ENCODE results near the gene ZNF3. TPM values are rescaled to one million over a fixed set of nuclear protein-coding genes. Genes with fewer than 3 reads are reported as not detected.

Gene ZNF3
- total and polyA plus RNA-seq, 9 of the 15 experiments (the other 6 are each of a cell fraction or from before 2014, with no cell fraction given), result 30.0 to 64.9 (median 51.5) TPM

DNA sequence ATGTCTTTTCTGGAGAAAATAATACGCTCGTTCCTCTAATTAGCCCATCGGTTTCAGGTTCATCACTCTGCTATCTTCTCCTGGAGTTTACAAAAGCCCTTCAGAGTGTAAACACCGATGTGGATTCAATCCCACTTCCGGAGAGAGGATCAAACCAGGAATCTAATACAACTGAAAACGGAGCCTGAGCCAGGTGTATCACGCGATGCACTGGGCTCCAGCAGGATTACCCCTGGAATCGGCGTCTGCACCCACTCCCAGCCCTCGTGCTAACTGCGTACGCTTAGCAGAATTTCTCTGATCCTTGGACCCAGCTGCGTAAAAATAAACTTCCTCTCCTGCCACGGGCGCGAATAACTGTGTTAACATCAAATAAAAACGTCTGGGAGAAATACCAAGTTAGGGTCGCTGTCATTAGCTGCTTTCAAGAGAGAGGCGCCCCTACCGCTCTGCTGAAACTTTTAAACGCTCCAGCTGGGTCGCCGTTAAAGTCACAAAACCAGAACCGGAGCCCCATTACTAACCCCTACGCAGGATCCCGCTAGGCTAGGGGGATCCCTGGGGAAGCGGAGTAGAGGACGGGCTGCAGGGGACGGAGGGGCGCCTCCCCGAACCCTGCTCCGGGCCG is 502 bp downstream of the ZNF3 start:
- FAIRE-seq, result no peak
- Histone ChIP-seq H3K9me1 (ENCODE audit: control insufficient read depth, insufficient read depth, low read length) (peaks cover 4% of the 10 kb centered on the region), H4K20me1 (replicated peaks; ENCODE audit: control insufficient read depth, insufficient read depth, low read length) (no peaks in the 10 kb centered on the region), H3K27me3 (ENCODE audit: control insufficient read depth in 2 of 2, insufficient read depth in 2 of 2, low read length in 2 of 2) (no peaks in the 10 kb centered on the region), H3K9ac (ENCODE audit: insufficient read depth in 1 of 2, low read depth in 2 of 2, low read length in 2 of 2) (peak overlapping the region; percentile 92 to 98), H3K4me3 (peak overlapping the region; percentile 67), H3K4me2 (ENCODE audit: insufficient read depth, low read length) (peak overlapping the region; percentile 99), H3K79me2 (ENCODE audit: control insufficient read depth, insufficient read depth, low read length) (peaks cover 50% of the 10 kb centered on the region), H2AFZ (ENCODE audit: low read depth, low read length) (peak overlapping the region; percentile 58; the same call in 1 of the 2 replicates), H3K36me3 (ENCODE audit: control insufficient read depth, insufficient read depth, low read length) (peaks cover 40% of the 10 kb centered on the region), H3K9me3 (replicated peaks; ENCODE audit: control insufficient read depth, insufficient read depth, low read depth, low read length) (peaks cover 4% of the 10 kb centered on the region; the same call in 1 of the 2 replicates), H3K4me1 (replicated peaks in 1 of 2; ENCODE audit: control insufficient read depth in 2 of 2, insufficient read depth in 2 of 2, low read length in 2 of 2) (peaks cover 10 to 26% of the 10 kb centered on the region in 2 experiments; a peak in 4 of 5 replicates), H3K27ac (ENCODE audit: extremely low read depth, low read depth, low read length) (peak overlapping the region; percentile 77)
- POLR2A ChIA-PET, result interaction anchor here (0.6 to 4.4 kb wide), 6 partner anchors 10 to 325 kb away, joined by 3 to 17 read pairs (median 4); partner anchors contain the start of genes AP4M1 and MCM7
- in situ Hi-C loops (cut with MboI), result no loop called here
- intact Hi-C loops (cut with micrococcal nuclease), result loop anchor here (1.0 to 5.0 kb wide), 5 partner anchors 32 to 168 kb away; partner anchors contain the start of gene ZSCAN21
- TSS peak; percentile 46 for BruUV-seq (replicated peaks)
- peak in 1 of 4 experiments; percentile 35 for DNase-seq (ENCODE audit: extremely low read depth in 1 of 4, low spot score in 3 of 4)
- peak; percentile 33; the same call in 1 of the 3 replicates for ATAC-seq
- CTCF ChIA-PET (ENCODE audit: low intra/inter-chr PET ratio), result interaction anchor here (0.7 to 2.2 kb wide), 3 partner anchors 65 to 168 kb away, joined by 3 to 8 read pairs (median 5); no protein-coding TSS in a partner anchor
- WGBS (ENCODE audit: insufficient coverage, low coverage, missing lambda C conversion rate), result 1% methylated on average over 34 of the region's 34 CpGs
- TF ChIP-seq KLF6 (CRISPR knock-in tag; IDR thresholded peaks at IDR 0.05; ENCODE audit: borderline replicate concordance) (no peak), KAT7 (CRISPR knock-in tag; IDR thresholded peaks at IDR 0.05; ENCODE audit: borderline replicate concordance) (peak; percentile 18; the same call in 1 of the 2 replicates), RBM39 (optimal IDR thresholded peaks at IDR 0.05; ENCODE audit: low read depth, low read length) (peak; percentile 31), CBX3 (IDR thresholded peaks at IDR 0.05; ENCODE audit: borderline replicate concordance in 1 of 2, low read length in 2 of 2) (no peak), SMARCC2 (IDR thresholded peaks at IDR 0.05; ENCODE audit: low read depth) (no peak), NCOA2 (IDR thresholded peaks at IDR 0.05; ENCODE audit: partially characterized antibody in 2 of 2) (no peak), TGIF2 (CRISPR knock-in tag; IDR thresholded peaks at IDR 0.05) (no peak), SMC3 (conservative IDR thresholded peaks at IDR 0.05; ENCODE audit: insufficient read depth, low read depth, low read length) (0 out of 2 replicates have a peak, but pooled peaks have one; percentile 1), NR1H2 (CRISPR knock-in tag; IDR thresholded peaks at IDR 0.05) (no peak), SIN3A (IDR thresholded peaks at IDR 0.05; ENCODE audit: borderline replicate concordance in 2 of 2, control insufficient read depth in 1 of 2, low read depth in 2 of 2, low read length in 2 of 2) (0 out of 4 replicates have a peak, but pooled peaks of 1 of the 2 experiments have one; percentile 11), CHD1 (IDR thresholded peaks at IDR 0.05; ENCODE audit: low read length) (peak; percentile 76), KLF1 (tag; IDR thresholded peaks at IDR 0.05) (0 out of 2 replicates have a peak, but pooled peaks have one; percentile 15), MXI1 (IDR thresholded peaks at IDR 0.05; ENCODE audit: low read depth, low read length) (no peak), RAD51 (IDR thresholded peaks at IDR 0.05; ENCODE audit: borderline replicate concordance, low read depth) (no peak), ZNF584 (CRISPR knock-in tag; IDR thresholded peaks at IDR 0.05; ENCODE audit: low read depth) (0 out of 2 replicates have a peak, but pooled peaks have one; percentile 25), ZBTB1 (CRISPR knock-in tag; IDR thresholded peaks at IDR 0.05; ENCODE audit: borderline replicate concordance, low read depth) (0 out of 2 replicates have a peak, but pooled peaks have one; percentile 56)
- TF ChIP-seq, protein P1, sequence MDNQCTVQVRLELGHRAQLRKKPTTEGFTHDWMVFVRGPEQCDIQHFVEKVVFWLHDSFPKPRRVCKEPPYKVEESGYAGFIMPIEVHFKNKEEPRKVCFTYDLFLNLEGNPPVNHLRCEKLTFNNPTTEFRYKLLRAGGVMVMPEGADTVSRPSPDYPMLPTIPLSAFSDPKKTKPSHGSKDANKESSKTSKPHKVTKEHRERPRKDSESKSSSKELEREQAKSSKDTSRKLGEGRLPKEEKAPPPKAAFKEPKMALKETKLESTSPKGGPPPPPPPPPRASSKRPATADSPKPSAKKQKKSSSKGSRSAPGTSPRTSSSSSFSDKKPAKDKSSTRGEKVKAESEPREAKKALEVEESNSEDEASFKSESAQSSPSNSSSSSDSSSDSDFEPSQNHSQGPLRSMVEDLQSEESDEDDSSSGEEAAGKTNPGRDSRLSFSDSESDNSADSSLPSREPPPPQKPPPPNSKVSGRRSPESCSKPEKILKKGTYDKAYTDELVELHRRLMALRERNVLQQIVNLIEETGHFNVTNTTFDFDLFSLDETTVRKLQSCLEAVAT (IDR thresholded peaks at IDR 0.05), result no peak
- TF ChIP-seq, protein P2, sequence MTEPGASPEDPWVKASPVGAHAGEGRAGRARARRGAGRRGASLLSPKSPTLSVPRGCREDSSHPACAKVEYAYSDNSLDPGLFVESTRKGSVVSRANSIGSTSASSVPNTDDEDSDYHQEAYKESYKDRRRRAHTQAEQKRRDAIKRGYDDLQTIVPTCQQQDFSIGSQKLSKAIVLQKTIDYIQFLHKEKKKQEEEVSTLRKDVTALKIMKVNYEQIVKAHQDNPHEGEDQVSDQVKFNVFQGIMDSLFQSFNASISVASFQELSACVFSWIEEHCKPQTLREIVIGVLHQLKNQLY (CRISPR knock-in tag; conservative IDR thresholded peaks at IDR 0.05), result 0 out of 4 replicates have a peak, but pooled peaks of 1 of the 2 experiments have one; percentile 6
